Endothelial cell of umbilical vein (primary cell): Measurements from ENCODE around the gene IGFL4. TPM values are rescaled to one million over a fixed set of nuclear protein-coding genes. Genes with fewer than 3 reads are reported as not detected.

Source experiments
- BruUV-seq: library from RNA; stranded (reverse); fragments of 400-500 nt; replicated peaks from 2 replicates; lab custom pipeline; 2021; lab: Mats Ljungman, UMichigan
- CTCF ChIA-PET: fragments of 300-600, 350-600 bp; sonication (Branson Sonifier 250); formaldehyde crosslinking; loops from one replicate; lab custom pipeline; 2021; ENCODE audit warnings: antibody characterized with exemption, inconsistent platforms; lab: Charles Lee
- POLR2A ChIA-PET: fragments of 300-600, 350-600 bp; sonication (Branson Sonifier 250); formaldehyde crosslinking; loops from one replicate; lab custom pipeline; 2021; ENCODE audit warnings: antibody characterized with exemption, inconsistent platforms; lab: Charles Lee
- DNase-seq: peaks from one replicate; pipeline ENCODE4 v3.0.0-alpha.2; 2011; ENCODE audit warnings: low read depth, low spot score
- FAIRE-seq: peaks from 2 replicates; lab custom pipeline; 2011; peaks lifted over from hg19 to GRCh38; lab: Jason Lieb, UNC
- H2AFZ ChIP-seq: 2 replicates; pipeline ENCODE4 v1.6.0; 2012; ENCODE audit warnings: low read depth, low read length, control low read depth, inconsistent platforms
- H3K27ac ChIP-seq: 2 replicates; pipeline ENCODE4 v1.5.1; 2011; ENCODE audit warnings: low read depth, mild to moderate bottlenecking, control low read depth, low read length, moderate library complexity; ENCODE audit not compliant: insufficient read depth
- H3K27me3 ChIP-seq, 2 experiments: 2 replicates each; pipeline versions ENCODE4 v1.6.0 to v1.6.1; 2011; ENCODE audit warnings: low read length in 2 of 2, mixed read lengths in 1 of 2; ENCODE audit not compliant: control insufficient read depth in 2 of 2, insufficient read depth in 2 of 2
- H3K36me3 ChIP-seq, 2 experiments: 2 replicates in 1 of 2; 3 replicates in 1 of 2; pipeline ENCODE4 v1.5.1; 2011; ENCODE audit warnings: low read length in 2 of 2, mild to moderate bottlenecking in 1 of 2, moderate library complexity in 1 of 2; ENCODE audit not compliant: control insufficient read depth in 2 of 2, insufficient read depth in 2 of 2; ENCODE audit errors: extremely low read depth in 1 of 2
- H3K4me1 ChIP-seq: 3 replicates; pipeline ENCODE4 v1.5.1; 2011; ENCODE audit warnings: mild to moderate bottlenecking, low read length; ENCODE audit not compliant: control insufficient read depth, insufficient read depth; ENCODE audit errors: extremely low read depth
- H3K4me2 ChIP-seq: 2 replicates; pipeline ENCODE4 v1.6.1; 2011; ENCODE audit warnings: low read length, control low read depth, mixed read lengths; ENCODE audit not compliant: insufficient read depth
- H3K4me3 ChIP-seq, 3 experiments: fragments of 200-600 bp in 1 of 3; sonication (generic), shearing (Covaris generic) in 1 of 3; replicated peaks in 1 of 3; 2 replicates each; pipeline ENCODE4 v1.5.1; 2011 to 2016; ENCODE audit warnings: control low read depth in 3 of 3, low read length in 3 of 3, mild to moderate bottlenecking in 2 of 3, inconsistent platforms in 1 of 3, low read depth in 1 of 3, moderate library complexity in 1 of 3; ENCODE audit not compliant: insufficient read depth in 1 of 3
- H3K79me2 ChIP-seq: 2 replicates; pipeline ENCODE4 v1.6.0; 2012; ENCODE audit warnings: low read length, inconsistent platforms; ENCODE audit not compliant: control insufficient read depth, insufficient read depth
- H3K9ac ChIP-seq: replicated peaks from 2 replicates; pipeline ENCODE3; 2011; ENCODE audit warnings: low read length, control low read depth; ENCODE audit not compliant: insufficient read depth; ENCODE audit errors: extremely low read depth
- H3K9me1 ChIP-seq: replicated peaks from 3 replicates; pipeline ENCODE4 v1.6.0; 2011; ENCODE audit warnings: mild to moderate bottlenecking, low read length; ENCODE audit not compliant: control insufficient read depth, insufficient read depth; ENCODE audit errors: extremely low read depth
- H3K9me3 ChIP-seq: replicated peaks from 2 replicates; pipeline ENCODE4 v1.5.1; 2012; ENCODE audit warnings: low read length, inconsistent platforms; ENCODE audit not compliant: control insufficient read depth, insufficient read depth
- H4K20me1 ChIP-seq: replicated peaks from 2 replicates; pipeline ENCODE3; 2011; ENCODE audit warnings: mild to moderate bottlenecking, low read length; ENCODE audit not compliant: control insufficient read depth, insufficient read depth; ENCODE audit errors: extremely low read depth
- CTCF ChIP-seq, 2 donors: IDR thresholded peaks; 1 replicate in 1 of 2; 2 replicates in 1 of 2; pipeline ENCODE4 v1.5.1; 2011; ENCODE audit warnings: low read length in 2 of 2, mild to moderate bottlenecking in 2 of 2, moderate library complexity in 2 of 2, control low read depth in 1 of 2, inconsistent platforms in 1 of 2, low read depth in 1 of 2; ENCODE audit not compliant: insufficient read depth in 1 of 2; ENCODE audit errors: extremely low read depth in 1 of 2
- EZH2 ChIP-seq: IDR thresholded peaks from 2 replicates; pipeline ENCODE4 v1.6.1; 2012; ENCODE audit warnings: borderline replicate concordance, low read depth, mild to moderate bottlenecking, moderate library complexity, low read length, inconsistent platforms; ENCODE audit not compliant: severe bottlenecking
- FOS ChIP-seq: IDR thresholded peaks from 2 replicates; pipeline ENCODE4 v1.6.1; 2011; ENCODE audit warnings: mild to moderate bottlenecking, low read length, moderate library complexity, borderline replicate concordance; ENCODE audit not compliant: insufficient read depth
- GATA2 ChIP-seq: IDR thresholded peaks from 2 replicates; pipeline ENCODE4 v1.7.0; 2011; ENCODE audit warnings: low read depth, mild to moderate bottlenecking, moderate library complexity, mixed read lengths, low read length; ENCODE audit not compliant: insufficient read length, insufficient read depth
- POLR2AphosphoS5 ChIP-seq: IDR thresholded peaks from 2 replicates; pipeline ENCODE4 v1.6.1; 2012; ENCODE audit warnings: low read depth, mild to moderate bottlenecking, control low read depth, low read length, moderate library complexity; ENCODE audit not compliant: insufficient read depth
- dilution Hi-C: fragments of 300-500 bp; cut with MboI; formaldehyde crosslinking; loops from one replicate; pipeline ENCODE4 v1.15.0; 2019; ENCODE audit warnings: low sequenced_read_pairs; ENCODE audit not compliant: extremely low pct_ligation_motif_present
- intact Hi-C: fragments of 100-400 bp; cut with micrococcal nuclease; formaldehyde crosslinking; loops from one replicate; pipeline ENCODE4 v1.10.0; 2022
- polyA plus RNA-seq, 4 experiments: library from polyadenylated mRNA; depleted of rRNA in 3 of 4; stranded (reverse) in 3 of 4; unstranded in 1 of 4; fragments of >200 nt; gene quantifications; 2 replicates each; pipeline versions ENCODE4 v1.2.1 to v1.2.3, GENCODE V29; 2011 to 2012; ENCODE audit warnings: missing spikeins in 1 of 4
- total RNA-seq: library from RNA; stranded (reverse); gene quantifications from 2 replicates; pipeline ENCODE4 v1.2.3, GENCODE V29; 2021
- TF ChIP-seq, protein P1 (sequence below): IDR thresholded peaks from 2 replicates; pipeline ENCODE4 v1.6.1; 2011; ENCODE audit not compliant: insufficient read depth, insufficient read length

IGFL4 gene
- total and polyA plus RNA-seq, 2 donors (not counting 3 experiments of a cell fraction or from before 2014, with no cell fraction given): not detected

- H3K9me3 ChIP-seq: no peaks in the 10 kb centered on the region
- FAIRE-seq (no peak), DNase-seq (no peak)
- ChIA-PET CTCF (interaction anchor here (1.1 to 12.1 kb wide), 9 partner anchors 9 to 247 kb away, joined by 3 to 460 read pairs (median 11); partner anchors contain the start of gene CCDC61), POLR2A (no interaction called here)
- H3K4me3 ChIP-seq: no peak overlapping the region
- intact Hi-C loops (loop anchor here (2.0 to 5.0 kb wide), 2 partner anchors 91 to 103 kb away; partner anchors contain the start of gene NANOS2), dilution Hi-C loops (no loop called here)
- no TSS peak for BruUV-seq
- H3K4me1 ChIP-seq: peaks cover 16% of the 10 kb centered on the region
- H3K9ac ChIP-seq: no peak overlapping the region
- no peaks in the 10 kb centered on the region for H3K9me1 ChIP-seq
- no peak overlapping the region for H2AFZ ChIP-seq
- TF ChIP-seq, protein P1, sequence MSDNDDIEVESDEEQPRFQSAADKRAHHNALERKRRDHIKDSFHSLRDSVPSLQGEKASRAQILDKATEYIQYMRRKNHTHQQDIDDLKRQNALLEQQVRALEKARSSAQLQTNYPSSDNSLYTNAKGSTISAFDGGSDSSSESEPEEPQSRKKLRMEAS: no peak
- TF ChIP-seq EZH2 (no peak), POLR2AphosphoS5 (no peak), CTCF (IDR thresholded peaks at IDR 0.05; ENCODE audit: extremely low read depth in 1 of 2, insufficient read depth in 1 of 2, low read depth in 1 of 2, low read length in 2 of 2) (no peak), GATA2 (no peak), FOS (no peak)
- H4K20me1 ChIP-seq: no peaks in the 10 kb centered on the region
- no peak overlapping the region for H3K4me2 ChIP-seq
- peaks cover 4 to 13% of the 10 kb centered on the region in 2 experiments for H3K27me3 ChIP-seq
- no peaks in the 10 kb centered on the region for H3K79me2 ChIP-seq
- H3K27ac ChIP-seq: no peak overlapping the region
- H3K36me3 ChIP-seq: peaks cover 0 to 5% of the 10 kb centered on the region in 2 experiments
Observed at GRCh38 chr19:46017874-46018675, 22.7 kb downstream of the IGFL4 start.
